ENCODE data around the gene KLHL18. TPM values are rescaled to one million over a fixed set of nuclear protein-coding genes. Genes with fewer than 3 reads are reported as not detected.
"Not testable (repeated sequence)": the region's sequence is repeated elsewhere in the genome, so short reads cannot be mapped to it uniquely, and the experiment has no call there.

The KLHL18 gene
- polyA plus RNA-seq, 3 donors = 43.4 to 63.3 (median 45.3) TPM

GRCh38 chr3:47306022-47306421 lies 23.3 kb downstream of the KLHL18 start:
- WGBS (ENCODE audit: insufficient coverage) = no CpG with 5 or more reads among the region's 2 CpGs
- peaks cover 33 to 59% of the 10 kb centered on the region in 2 donors for H3K36me3 ChIP-seq (replicated peaks in 1 of 2; ENCODE audit: control insufficient read depth in 1 of 2, insufficient read depth in 2 of 2, low read length in 2 of 2)
- TF ChIP-seq, protein P1, sequence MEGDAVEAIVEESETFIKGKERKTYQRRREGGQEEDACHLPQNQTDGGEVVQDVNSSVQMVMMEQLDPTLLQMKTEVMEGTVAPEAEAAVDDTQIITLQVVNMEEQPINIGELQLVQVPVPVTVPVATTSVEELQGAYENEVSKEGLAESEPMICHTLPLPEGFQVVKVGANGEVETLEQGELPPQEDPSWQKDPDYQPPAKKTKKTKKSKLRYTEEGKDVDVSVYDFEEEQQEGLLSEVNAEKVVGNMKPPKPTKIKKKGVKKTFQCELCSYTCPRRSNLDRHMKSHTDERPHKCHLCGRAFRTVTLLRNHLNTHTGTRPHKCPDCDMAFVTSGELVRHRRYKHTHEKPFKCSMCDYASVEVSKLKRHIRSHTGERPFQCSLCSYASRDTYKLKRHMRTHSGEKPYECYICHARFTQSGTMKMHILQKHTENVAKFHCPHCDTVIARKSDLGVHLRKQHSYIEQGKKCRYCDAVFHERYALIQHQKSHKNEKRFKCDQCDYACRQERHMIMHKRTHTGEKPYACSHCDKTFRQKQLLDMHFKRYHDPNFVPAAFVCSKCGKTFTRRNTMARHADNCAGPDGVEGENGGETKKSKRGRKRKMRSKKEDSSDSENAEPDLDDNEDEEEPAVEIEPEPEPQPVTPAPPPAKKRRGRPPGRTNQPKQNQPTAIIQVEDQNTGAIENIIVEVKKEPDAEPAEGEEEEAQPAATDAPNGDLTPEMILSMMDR (IDR thresholded peaks at IDR 0.05) = no peak

DNA sequence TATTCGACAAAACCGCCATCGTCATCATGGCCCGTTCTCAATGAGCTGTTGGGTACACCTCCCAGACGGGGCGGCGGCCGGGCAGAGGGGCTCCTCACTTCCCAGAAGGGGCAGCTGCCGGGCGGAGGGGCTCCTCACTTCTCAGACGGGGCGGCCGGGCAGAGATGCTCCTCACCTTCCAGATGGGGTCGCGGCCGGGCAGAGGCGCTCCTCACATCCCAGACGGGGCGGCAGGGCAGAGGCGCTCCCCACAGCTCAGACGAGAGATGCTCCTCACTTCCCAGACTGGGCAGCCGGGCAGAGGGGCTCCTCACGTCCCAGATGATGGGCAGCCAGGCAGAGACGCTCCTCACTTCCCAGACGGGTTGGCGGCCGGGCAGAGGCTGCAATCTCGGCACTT lies 26.5 kb downstream of the KLHL18 start:
- H3K27ac Mint-ChIP-seq; H3K4me2 ChIP-seq (replicated peaks; ENCODE audit: extremely low read depth, low read length, poor library complexity, severe bottlenecking); H3K27me3 Mint-ChIP-seq (ENCODE audit: low read depth in 3 of 3); H3K27ac ChIP-seq (ENCODE audit: low read depth in 1 of 2, low read length in 2 of 2); H3K4me3 ChIP-seq (replicated peaks in 1 of 3; ENCODE audit: low read depth in 2 of 3, low read length in 3 of 3); H3K4me3 Mint-ChIP-seq; intact Hi-C loops (cut with micrococcal nuclease); H3K27me3 ChIP-seq (ENCODE audit: control insufficient read depth in 2 of 2, insufficient read depth in 2 of 2, low read length in 2 of 2); H3K9me3 Mint-ChIP-seq; H3K9ac ChIP-seq (ENCODE audit: insufficient read depth, low read length, poor library complexity, severe bottlenecking); DNase-seq; H3K9me3 ChIP-seq (replicated peaks in 1 of 2; ENCODE audit: control insufficient read depth in 1 of 2, insufficient read depth in 1 of 2, low read length in 2 of 2); H2AFZ ChIP-seq (ENCODE audit: insufficient read depth, low read depth, low read length, poor library complexity, severe bottlenecking): not testable (repeated sequence)
- Mint-ChIP-seq H3K36me3 (peaks cover 26 to 52% of the 10 kb centered on the region in 2 donors), H3K4me1 (peaks cover 55% of the 10 kb centered on the region)
- WGBS (ENCODE audit: insufficient coverage) = 100% methylated on average over 17 of the region's 28 CpGs
- H3K79me2 ChIP-seq (ENCODE audit: insufficient read depth, low read length) = peaks cover 83% of the 10 kb centered on the region
- H3K36me3 ChIP-seq (replicated peaks in 1 of 2; ENCODE audit: control insufficient read depth in 1 of 2, insufficient read depth in 2 of 2, low read length in 2 of 2) = peaks cover 12 to 31% of the 10 kb centered on the region in 2 donors
- H3K4me1 ChIP-seq (ENCODE audit: control insufficient read depth in 1 of 2, insufficient read depth in 2 of 2, low read length in 2 of 2) = peaks cover 20 to 37% of the 10 kb centered on the region in 2 donors
- peaks cover 89% of the 10 kb centered on the region for H4K20me1 ChIP-seq (ENCODE audit: insufficient read depth, low read length)

More at GRCh38 chr3:47306022-47306421, 23.3 kb downstream of the KLHL18 start:
- peaks cover 49 to 82% of the 10 kb centered on the region in 2 donors for H3K36me3 Mint-ChIP-seq
- peaks cover 33% of the 10 kb centered on the region for H3K4me1 Mint-ChIP-seq
- intact Hi-C loops (cut with micrococcal nuclease) = no loop called here
- H3K4me1 ChIP-seq (ENCODE audit: control insufficient read depth in 1 of 2, insufficient read depth in 2 of 2, low read length in 2 of 2) = peaks cover 0 to 10% of the 10 kb centered on the region in 2 donors
- H3K27ac Mint-ChIP-seq = peak overlapping the region in 3 of 7 donors; percentile 11 to 56 (median 48)
- H3K9ac ChIP-seq (ENCODE audit: insufficient read depth, low read length, poor library complexity, severe bottlenecking) = no peak overlapping the region
- no peak overlapping the region for H3K4me2 ChIP-seq (replicated peaks; ENCODE audit: extremely low read depth, low read length, poor library complexity, severe bottlenecking)
- H2AFZ ChIP-seq (ENCODE audit: insufficient read depth, low read depth, low read length, poor library complexity, severe bottlenecking) = no peak overlapping the region
- H3K9me3 ChIP-seq (replicated peaks in 1 of 2; ENCODE audit: control insufficient read depth in 1 of 2, insufficient read depth in 1 of 2, low read length in 2 of 2) = no peaks in the 10 kb centered on the region
- H3K4me3 Mint-ChIP-seq = no peak overlapping the region
- H3K27me3 ChIP-seq (ENCODE audit: control insufficient read depth in 2 of 2, insufficient read depth in 2 of 2, low read length in 2 of 2) = no peaks in the 10 kb centered on the region
- peaks cover 0 to 1% (median 0%) of the 10 kb centered on the region in 3 donors for H3K27me3 Mint-ChIP-seq (ENCODE audit: low read depth in 3 of 3)
- H3K9me3 Mint-ChIP-seq = no peaks in the 10 kb centered on the region
- no peak overlapping the region for H3K4me3 ChIP-seq (replicated peaks in 1 of 3; ENCODE audit: low read depth in 2 of 3, low read length in 3 of 3)
- H3K27ac ChIP-seq (ENCODE audit: low read depth in 1 of 2, low read length in 2 of 2) = peak overlapping the region in 1 of 2 donors; percentile 45
- H3K79me2 ChIP-seq (ENCODE audit: insufficient read depth, low read length) = peaks cover 81% of the 10 kb centered on the region
- H4K20me1 ChIP-seq (ENCODE audit: insufficient read depth, low read length) = peaks cover 89% of the 10 kb centered on the region
- DNase-seq = no peak
